Testis (tissue), 2 donors: ENCODE measurements around the gene MYL11.

Source experiments
- CTCF ChIP-seq, 3 experiments: fragments of 450-650 bp in 2 of 3; fragments of 200-600 bp in 1 of 3; sonication (generic) in 1 of 3; IDR thresholded peaks; one replicate each; pipeline ENCODE4 v1.5.1; 2016 to 2019; ENCODE audit warnings: antibody characterized with exemption in 3 of 3, mild to moderate bottlenecking in 2 of 3, moderate library complexity in 1 of 3
- POLR2A ChIP-seq: fragments of 450-650 bp; IDR thresholded peaks from one replicate; pipeline ENCODE4 v1.6.1; 2017; ENCODE audit warnings: antibody characterized with exemption, mild to moderate bottlenecking, moderate library complexity

- TF ChIP-seq CTCF (IDR thresholded peaks at IDR 0.05) (no peak), POLR2A (no peak)
These were observed 7.1 kb upstream of the MYL11 start for GRCh38 chr16:30367349-30368009.
